HG03521 (cell line): ENCODE data around the gene BCAS4.
"Not testable (repeated sequence)": the region's sequence is repeated elsewhere in the genome, so short reads cannot be mapped to it uniquely, and the experiment has no call there.

Experiments
- ATAC-seq: cut with Tn5 transposase; IDR thresholded peaks from one replicate; pipeline ENCODE4 v1.9.1; 2021; ENCODE audit warnings: mild to moderate bottlenecking, moderate library complexity; ENCODE audit not compliant: unreplicated experiment

Gene BCAS4

GRCh38 chr20:50872560-50873425 is 77.9 kb downstream of the BCAS4 start:
- ATAC-seq = no peak

GRCh38 chr20:50873585-50873984 is 78.7 kb downstream of the BCAS4 start:
- ATAC-seq = no peak

- no peak for ATAC-seq
Observed at GRCh38 chr20:50874111-50874757, 79.4 kb downstream of the BCAS4 start.

DNA sequence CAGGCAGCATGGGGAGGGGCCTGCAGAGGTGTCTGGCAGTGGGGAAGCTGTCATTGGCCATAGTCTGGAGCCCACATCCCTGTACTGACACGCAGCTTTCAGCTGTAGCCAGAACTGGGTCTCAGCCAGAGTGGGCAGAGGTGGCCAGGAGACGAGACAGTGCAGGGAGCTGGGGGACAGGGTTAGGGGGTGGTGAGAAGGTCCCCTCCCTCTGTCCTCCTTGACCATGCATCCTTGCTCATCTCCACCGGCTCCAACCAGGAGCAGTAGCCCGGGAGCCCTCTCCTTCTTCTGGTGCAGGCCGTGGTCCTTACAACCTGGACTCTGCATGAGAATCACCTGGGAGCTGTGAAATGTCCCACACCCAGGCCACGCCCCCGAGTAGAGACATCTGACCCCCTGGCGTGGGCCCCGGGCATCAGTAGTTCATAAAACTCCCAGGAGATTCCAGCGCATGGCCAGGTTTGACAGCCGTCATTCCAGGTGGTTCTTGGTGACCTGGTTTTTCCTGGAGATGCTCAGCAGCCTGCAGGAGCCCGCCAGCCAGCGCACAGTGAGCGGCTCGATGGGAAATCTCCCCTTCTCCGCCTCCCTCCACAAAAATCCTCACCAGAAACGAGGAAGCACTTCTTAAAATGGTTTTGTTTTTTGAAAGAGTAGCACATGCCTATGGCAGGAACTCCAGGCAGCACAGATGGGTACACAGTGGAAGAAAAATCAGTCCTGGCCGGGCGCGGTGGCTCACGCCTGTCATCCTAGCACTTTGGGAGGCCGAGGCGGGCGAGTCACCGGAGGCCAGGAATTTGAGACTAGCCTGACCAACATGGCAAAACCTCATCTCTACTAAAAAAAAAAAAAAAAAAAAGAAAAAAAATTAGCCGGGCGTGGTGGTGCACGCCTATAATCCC is 80.2 kb downstream of the BCAS4 start:
- ATAC-seq = no peak

GRCh38 chr20:50876063-50876685 is 81.3 kb downstream of the BCAS4 start:
- ATAC-seq = no peak

- ATAC-seq = no peak
Observed at GRCh38 chr20:50876816-50877215, 82.0 kb downstream of the BCAS4 start.

- no peak for ATAC-seq
Observed at GRCh38 chr20:50877232-50877743, 82.4 kb downstream of the BCAS4 start.

DNA sequence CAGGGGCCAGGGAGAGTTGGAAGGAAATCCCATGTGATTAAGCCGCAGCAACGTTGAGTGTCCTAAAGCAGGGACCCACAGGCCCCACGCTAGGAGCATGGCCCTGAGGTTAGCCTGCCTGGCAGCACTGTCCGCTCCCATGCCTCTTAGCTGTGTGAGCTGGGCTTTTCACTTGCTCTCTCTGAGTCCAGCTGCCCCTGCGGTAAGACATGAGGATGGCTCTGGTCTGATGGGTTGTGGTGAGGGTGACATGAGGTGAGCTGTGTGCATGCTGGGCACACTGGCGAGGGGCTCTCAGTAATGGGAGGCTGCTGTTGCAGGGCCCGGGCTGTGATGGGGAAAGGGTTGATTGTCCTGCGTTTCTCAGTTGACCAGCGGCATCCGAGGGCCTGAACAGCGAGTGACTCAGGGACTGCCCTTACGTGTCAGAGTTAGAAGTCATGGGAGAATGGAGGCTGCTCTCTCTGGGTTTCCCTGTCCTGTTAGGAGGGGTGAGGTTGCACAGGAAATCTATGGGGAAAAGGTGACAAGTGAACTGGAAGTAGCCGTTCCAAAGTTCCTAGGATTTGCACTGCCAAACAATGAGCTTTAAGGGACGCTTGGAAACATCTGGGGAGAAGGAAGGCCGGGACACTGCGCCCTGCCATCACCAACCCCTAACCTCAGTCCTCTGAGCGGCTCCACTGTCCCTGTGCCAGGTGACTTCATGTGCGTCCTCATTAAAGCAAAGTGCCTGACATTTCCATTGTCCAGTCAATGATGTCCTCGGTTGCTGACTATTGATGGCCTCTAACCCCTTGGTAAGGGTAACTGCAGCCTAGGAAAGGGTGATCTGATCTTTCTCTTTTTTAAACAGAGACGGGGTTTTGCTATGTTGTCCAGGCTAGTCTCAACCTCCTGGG is 85.0 kb downstream of the BCAS4 start:
- ATAC-seq = no peak

DNA sequence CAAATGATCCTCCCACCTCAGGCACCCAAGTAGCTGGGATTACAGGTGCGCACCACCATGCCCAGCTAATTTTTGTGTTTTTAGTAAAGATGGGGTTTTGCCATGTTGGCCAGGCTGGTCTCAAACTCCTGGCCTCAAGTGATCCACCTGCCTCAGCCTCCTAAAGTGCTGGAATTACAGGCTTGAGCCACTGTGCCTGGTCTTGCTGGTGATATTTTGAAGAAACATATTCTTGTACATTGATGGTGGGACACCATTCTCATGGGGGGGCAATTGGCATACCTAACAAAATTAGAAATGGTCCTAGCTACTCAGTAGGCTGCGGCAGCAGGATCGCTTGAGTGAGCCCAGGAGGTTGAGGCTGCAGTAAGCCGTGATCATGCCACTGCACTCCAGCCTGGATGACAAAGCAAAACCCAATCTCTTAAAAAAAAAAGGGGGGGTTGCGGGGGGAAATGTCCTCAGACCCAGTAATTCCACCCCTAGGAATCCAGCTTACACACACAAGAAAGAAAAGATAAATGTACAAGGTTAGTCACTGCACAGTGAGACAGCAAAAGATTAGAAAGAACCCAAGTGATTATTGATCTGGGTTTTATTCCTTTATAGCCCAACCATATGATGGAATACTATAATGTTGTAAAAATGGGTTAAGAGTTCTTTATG is 87.0 kb downstream of the BCAS4 start:
- ATAC-seq = not testable (repeated sequence)

DNA sequence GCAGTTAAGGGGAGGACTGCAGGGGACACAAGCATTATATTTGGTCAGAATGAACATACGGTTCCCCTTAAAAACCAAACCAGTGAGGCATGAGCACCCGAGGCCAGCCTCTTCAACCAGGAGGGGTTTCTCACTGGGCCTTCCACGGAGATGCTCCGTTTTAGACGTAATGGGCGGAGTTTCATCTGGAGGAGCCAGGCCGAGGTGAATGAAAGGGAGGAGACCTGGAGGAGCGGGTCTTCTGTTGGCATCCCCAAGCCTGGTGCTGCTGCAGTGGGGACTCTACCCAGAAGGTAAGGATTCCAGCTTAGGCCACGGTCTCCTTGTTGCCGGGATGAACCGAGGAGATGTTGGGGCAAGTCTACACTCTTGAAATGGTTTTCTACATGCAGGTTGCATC is 89.0 kb downstream of the BCAS4 start:
- no peak for ATAC-seq

DNA sequence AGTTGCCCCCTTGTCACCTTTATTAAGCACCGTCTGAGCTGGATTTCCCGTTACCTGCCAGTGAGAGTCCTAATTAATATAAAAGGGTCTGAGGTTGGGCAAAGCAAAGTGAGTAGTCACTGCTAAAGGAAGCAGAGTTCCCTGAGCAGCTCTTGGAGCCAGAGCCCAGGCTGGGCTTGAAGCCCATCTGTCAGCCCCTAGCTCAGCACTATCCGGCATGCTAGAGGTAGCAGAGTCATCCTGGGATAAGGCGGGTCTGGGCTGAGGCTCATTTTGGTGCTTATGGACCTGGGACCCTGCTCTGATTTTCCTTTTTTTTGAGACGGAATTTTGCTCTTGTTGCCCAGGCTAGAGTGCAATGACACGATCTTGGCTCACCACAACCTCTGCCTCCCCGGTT is 90.2 kb downstream of the BCAS4 start:
- no peak for ATAC-seq

DNA sequence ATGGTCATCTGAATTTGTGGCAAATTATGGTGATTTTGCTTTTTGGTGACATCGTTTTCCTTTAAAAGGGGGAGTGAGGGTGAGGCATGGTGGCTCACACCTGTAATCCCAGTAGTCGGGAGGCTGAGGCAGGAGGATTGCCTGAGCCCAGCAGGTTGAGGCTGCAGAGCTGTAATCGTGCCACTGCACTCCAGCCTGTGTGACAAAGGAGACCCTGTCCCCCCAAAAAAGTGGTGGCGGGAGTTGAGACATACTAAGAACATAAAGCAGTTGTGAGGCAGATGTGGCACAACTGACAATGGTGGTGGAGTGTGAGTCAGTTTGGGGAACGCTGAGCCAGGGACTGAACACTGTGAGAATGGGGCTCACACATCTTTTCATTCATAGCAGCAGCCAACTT is 90.9 kb downstream of the BCAS4 start:
- no peak for ATAC-seq

DNA sequence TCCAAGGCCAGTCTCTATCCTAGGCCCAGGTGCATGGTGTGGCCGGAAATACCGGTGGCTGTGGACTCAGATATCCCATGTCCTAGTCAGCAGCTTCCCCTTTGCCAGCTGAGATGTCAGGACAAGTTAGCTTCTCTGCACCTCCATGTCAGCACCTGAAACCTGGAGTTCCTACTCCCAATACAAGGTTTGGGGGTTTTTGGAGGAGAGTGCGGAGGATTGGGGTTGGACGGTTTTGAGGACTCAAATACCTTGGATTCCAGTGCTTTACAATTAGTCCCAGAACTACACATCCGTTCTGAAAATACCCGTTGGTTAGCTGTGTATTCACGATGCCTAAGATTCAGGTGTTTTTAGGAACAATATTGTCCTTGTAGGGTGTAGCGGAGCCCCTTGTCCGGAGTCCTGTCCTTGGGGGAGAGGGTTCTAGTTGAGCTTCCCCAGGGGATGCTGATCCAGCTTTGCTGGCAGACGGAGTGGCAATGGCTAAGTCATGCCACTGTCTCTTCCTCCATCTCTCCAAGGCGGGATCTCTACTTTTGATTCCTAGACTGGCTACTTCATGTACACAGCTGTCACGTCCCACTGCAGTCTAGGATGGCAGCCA is 91.4 kb downstream of the BCAS4 start:
- ATAC-seq = no peak

GRCh38 chr20:50887576-50887975 is 92.7 kb downstream of the BCAS4 start:
- ATAC-seq = no peak

DNA sequence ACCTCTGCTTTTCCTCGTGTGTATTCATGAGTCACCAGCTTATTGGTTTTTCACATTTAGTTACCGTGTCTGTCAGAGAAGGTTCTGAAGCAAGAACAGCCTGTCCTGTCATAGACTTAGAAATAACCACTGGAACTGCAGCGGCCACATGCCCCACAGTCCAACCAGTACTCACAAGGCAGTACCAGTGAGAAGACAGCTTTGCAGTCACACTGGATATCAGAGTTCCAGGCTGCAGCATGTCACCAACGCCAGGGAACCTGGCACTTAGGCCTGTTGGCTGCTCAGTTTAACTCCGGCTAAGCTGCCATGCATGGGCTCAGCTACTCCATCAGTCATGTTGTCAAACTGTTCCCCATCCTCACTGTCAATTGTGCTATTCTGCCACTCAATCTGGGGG is 96.3 kb downstream of the BCAS4 start:
- no peak for ATAC-seq

DNA sequence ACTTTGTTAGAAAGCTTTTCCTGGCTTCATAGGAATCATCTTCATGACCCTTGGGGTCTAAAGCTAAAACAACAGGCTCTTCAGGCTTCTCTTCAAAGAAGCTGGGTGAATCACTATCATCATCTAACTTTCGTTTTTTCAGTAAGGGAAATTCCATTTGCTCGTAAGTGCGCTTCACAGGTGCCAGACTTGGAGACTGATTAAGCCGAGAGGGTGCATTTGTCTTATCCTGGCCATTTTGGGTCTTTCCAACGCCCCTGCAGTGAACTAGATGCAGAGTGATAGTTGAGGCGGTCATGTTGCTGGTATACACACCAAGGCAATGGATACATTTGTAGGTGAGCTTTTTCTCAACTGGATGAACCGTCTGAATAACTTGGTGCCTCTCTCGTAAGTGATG is 97.5 kb downstream of the BCAS4 start:
- no peak for ATAC-seq

GRCh38 chr20:50893620-50894019 is 98.8 kb downstream of the BCAS4 start:
- ATAC-seq = no peak

DNA sequence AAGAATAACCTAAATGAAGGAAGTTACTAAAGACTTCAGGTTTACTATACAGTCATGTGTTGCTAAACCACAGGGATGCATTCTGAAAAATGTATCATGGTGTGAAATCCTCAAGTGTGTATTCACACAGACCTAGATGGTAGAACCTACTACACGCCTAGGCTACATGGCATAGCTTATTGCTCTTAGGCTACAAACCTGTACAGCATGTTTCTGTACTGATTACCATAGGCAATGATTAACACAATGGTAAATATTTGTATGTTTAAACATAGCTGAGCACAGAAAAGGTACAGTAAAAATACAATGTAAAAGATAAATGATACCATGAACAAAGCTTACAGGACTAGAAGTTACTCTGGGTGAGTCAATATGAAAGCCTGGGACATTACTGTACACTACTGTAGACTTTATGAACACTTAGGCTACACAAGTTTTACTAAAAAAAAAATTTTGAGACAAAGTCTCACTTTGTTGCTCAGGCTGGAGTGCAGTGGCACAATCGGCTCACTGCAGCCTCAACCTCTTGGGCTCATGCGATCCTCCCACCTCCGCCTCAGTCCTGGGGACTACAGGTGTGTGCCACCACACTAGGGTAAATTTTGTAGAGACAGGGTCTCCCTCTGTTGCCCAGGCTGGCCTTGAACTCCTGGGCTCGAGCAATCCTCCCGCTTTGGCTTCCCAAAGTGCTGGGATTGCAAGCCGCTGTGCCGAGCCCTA is 100.4 kb downstream of the BCAS4 start:
- ATAC-seq = no peak
